Activated B cell treated with CpG ODN at 0.5 μM for 24 hours (primary cell): Measurements from ENCODE around the gene ZNF248. TPM values are rescaled to one million over a fixed set of nuclear protein-coding genes. Genes with fewer than 3 reads are reported as not detected.

Source experiments
- ATAC-seq: fragments of 200-7000 bp; cut with Tn5 transposase; one replicate; pipeline ENCODE4 v1.10.0; 2021; ENCODE audit warnings: low read depth, mild to moderate bottlenecking, moderate library complexity
- CTCF ChIA-PET: fragments of 350-600 bp; sonication (Branson Sonifier 250); formaldehyde crosslinking; loops from one replicate; lab custom pipeline; 2021; ENCODE audit warnings: antibody characterized with exemption; lab: Charles Lee
- POLR2A ChIA-PET: fragments of 350-600 bp; sonication (Branson Sonifier 250); formaldehyde crosslinking; loops from one replicate; lab custom pipeline; 2021; ENCODE audit warnings: antibody characterized with exemption; lab: Charles Lee
- DNase-seq: peaks from one replicate; pipeline ENCODE4 v3.0.0; 2022
- H3K27ac Mint-ChIP-seq: one replicate; pipeline ENCODE4 v1.8.0; 2020; ENCODE audit warnings: mixed read lengths
- H3K27me3 Mint-ChIP-seq: one replicate; pipeline ENCODE4 v1.8.0; 2021; ENCODE audit warnings: mixed read lengths
- H3K36me3 Mint-ChIP-seq: one replicate; pipeline ENCODE4 v1.8.0; 2021; ENCODE audit warnings: low read depth, mixed read lengths
- H3K4me1 Mint-ChIP-seq: one replicate; pipeline ENCODE4 v1.8.0; 2021; ENCODE audit warnings: mixed read lengths
- H3K4me3 Mint-ChIP-seq: one replicate; pipeline ENCODE4 v1.8.0; 2020; ENCODE audit warnings: mild to moderate bottlenecking, mixed read lengths
- H3K9me3 Mint-ChIP-seq: one replicate; pipeline ENCODE4 v1.8.0; 2020; ENCODE audit warnings: mixed read lengths
- CTCF ChIP-seq: fragments of 200-600 bp; IDR thresholded peaks from one replicate; pipeline ENCODE4 v1.8.0; 2022; ENCODE audit warnings: antibody characterized with exemption, mild to moderate bottlenecking
- intact Hi-C: fragments of 100-400 bp; cut with micrococcal nuclease; formaldehyde crosslinking; loops from one replicate; pipeline ENCODE4 v1.15.1; 2024
- total RNA-seq: library from RNA; stranded (reverse); gene quantifications from 2 replicates; pipeline ENCODE4 v1.2.3, GENCODE V29; 2022

The ZNF248 gene
- total RNA-seq, 1 donor from 2014 or later = 12.1 TPM

GRCh38 chr10:37855636-37856035, 1.8 kb downstream of the ZNF248 start:
- ChIA-PET POLR2A (no interaction called here), CTCF (no interaction called here)
- Mint-ChIP-seq H3K27ac (no peak overlapping the region), H3K9me3 (no peaks in the 10 kb centered on the region), H3K27me3 (no peaks in the 10 kb centered on the region), H3K4me1 (peaks cover 31% of the 10 kb centered on the region), H3K4me3 (peak overlapping the region; percentile 20), H3K36me3 (peaks cover 34% of the 10 kb centered on the region)
- DNase-seq = no peak
- no peak for TF ChIP-seq CTCF
- intact Hi-C loops = loop anchor here (2.0 to 5.0 kb wide), 2 partner anchors 182 to 501 kb away; no protein-coding TSS in a partner anchor
- no peak for ATAC-seq

- intact Hi-C loops = loop anchor here (5.0 kb wide), 1 partner anchor 183 kb away; no protein-coding TSS in a partner anchor
- no peak overlapping the region for H3K4me3 Mint-ChIP-seq
- H3K27me3 Mint-ChIP-seq = no peaks in the 10 kb centered on the region
- no peak for ATAC-seq
- no peak for DNase-seq
- H3K36me3 Mint-ChIP-seq = peaks cover 34% of the 10 kb centered on the region
- ChIA-PET POLR2A (interaction anchor here (0.5 kb wide), 1 partner anchor 238 kb away, joined by 9 read pairs; no protein-coding TSS in a partner anchor), CTCF (no interaction called here)
- no peak for TF ChIP-seq CTCF
- no peaks in the 10 kb centered on the region for H3K9me3 Mint-ChIP-seq
- no peak overlapping the region for H3K27ac Mint-ChIP-seq
- peaks cover 31% of the 10 kb centered on the region for H3K4me1 Mint-ChIP-seq
These were observed 2.8 kb downstream of the ZNF248 start for GRCh38 chr10:37854626-37855025.

GRCh38 chr10:37844644-37845043, 12.8 kb downstream of the ZNF248 start:
- ChIA-PET POLR2A (no interaction called here), CTCF (no interaction called here)
- Mint-ChIP-seq H3K27ac (no peak overlapping the region), H3K9me3 (peaks cover 11% of the 10 kb centered on the region), H3K4me1 (no peaks in the 10 kb centered on the region), H3K27me3 (no peaks in the 10 kb centered on the region), H3K36me3 (peaks cover 53% of the 10 kb centered on the region), H3K4me3 (no peak overlapping the region)
- DNase-seq = no peak
- intact Hi-C loops = no loop called here
- TF ChIP-seq CTCF = no peak
- ATAC-seq = no peak

GRCh38 chr10:37839243-37839642, 18.2 kb downstream of the ZNF248 start:
- ChIA-PET POLR2A (no interaction called here), CTCF (no interaction called here)
- intact Hi-C loops = no loop called here
- DNase-seq = no peak
- peaks cover 25% of the 10 kb centered on the region for H3K9me3 Mint-ChIP-seq
- no peak overlapping the region for H3K4me3 Mint-ChIP-seq
- H3K36me3 Mint-ChIP-seq = peaks cover 81% of the 10 kb centered on the region
- no peak for TF ChIP-seq CTCF
- H3K27ac Mint-ChIP-seq = no peak overlapping the region
- H3K4me1 Mint-ChIP-seq = no peaks in the 10 kb centered on the region
- ATAC-seq = no peak
- no peaks in the 10 kb centered on the region for H3K27me3 Mint-ChIP-seq

- Mint-ChIP-seq H3K4me3 (no peak overlapping the region), H3K27me3 (no peaks in the 10 kb centered on the region), H3K4me1 (no peaks in the 10 kb centered on the region), H3K27ac (no peak overlapping the region), H3K9me3 (peaks cover 63% of the 10 kb centered on the region), H3K36me3 (peaks cover 97% of the 10 kb centered on the region)
- intact Hi-C loops = no loop called here
- ATAC-seq (no peak), DNase-seq (no peak)
- ChIA-PET CTCF (no interaction called here), POLR2A (no interaction called here)
- TF ChIP-seq CTCF = no peak
These were observed 25.7 kb downstream of the ZNF248 start for GRCh38 chr10:37831495-37832333.
